Activated CD4-positive, alpha-beta T cell treated with anti-CD3 and anti-CD28 coated beads, Interleukin-2, Interleukin-6, amounts not matched to agents 100 ng/mL and 50 ng/mL, durations not matched to agents 16 hours and 8 hours (primary cell): ENCODE results near the gene NELL1.

Experiments used
- DNase-seq: peaks from one replicate; pipeline ENCODE4 v3.0.0-alpha.2; 2020

NELL1 gene

GRCh38 chr11:20990447-20990846 is 321.1 kb downstream of the NELL1 start:
- no peak for DNase-seq

DNA sequence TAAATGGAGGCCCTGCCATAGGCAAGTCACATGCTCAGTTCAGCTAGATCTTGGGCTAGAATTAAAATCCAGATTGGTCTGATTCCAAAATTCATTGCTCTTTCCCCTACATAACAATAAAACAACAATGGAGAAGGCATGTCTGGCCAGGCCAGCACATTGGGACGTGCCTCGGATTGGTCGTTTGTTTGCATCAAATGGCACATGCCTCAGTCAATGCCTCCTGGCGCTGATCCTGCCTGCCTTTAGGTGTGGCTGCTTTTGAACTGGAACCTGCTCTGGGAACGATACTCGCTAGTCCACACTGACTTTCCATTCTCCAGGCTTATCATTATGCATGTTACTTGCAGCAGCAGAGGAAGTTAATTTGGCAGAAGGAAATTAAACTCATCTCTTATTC is 322.1 kb downstream of the NELL1 start:
- DNase-seq = no peak

- no peak for DNase-seq
Measured at GRCh38 chr11:21007297-21007696, 337.9 kb downstream of the NELL1 start.

DNA sequence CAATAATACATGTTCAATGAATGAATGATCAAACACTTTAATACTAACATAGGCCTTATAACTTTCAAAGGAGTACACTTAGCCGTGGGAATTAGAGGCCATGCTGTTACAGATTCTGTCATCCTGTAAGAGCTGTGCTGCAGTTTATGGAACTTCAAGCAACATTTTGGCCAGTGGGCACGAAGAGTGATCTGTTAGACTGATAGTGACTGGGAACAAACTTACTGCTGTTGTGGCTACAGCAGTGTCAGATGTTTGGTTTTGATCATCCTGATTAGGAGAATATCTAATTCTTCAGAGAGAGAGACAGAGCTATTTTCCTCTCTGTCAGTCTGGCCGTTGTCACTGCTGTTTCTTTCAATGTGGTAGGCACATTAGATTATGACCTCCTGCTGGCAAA is 348.9 kb downstream of the NELL1 start:
- no peak for DNase-seq

GRCh38 chr11:21026685-21027084 is 357.3 kb downstream of the NELL1 start:
- DNase-seq = no peak

- DNase-seq = no peak
Measured at GRCh38 chr11:21037850-21038249, 368.5 kb downstream of the NELL1 start.

GRCh38 chr11:21038801-21039200 is 369.4 kb downstream of the NELL1 start:
- DNase-seq = no peak

DNA sequence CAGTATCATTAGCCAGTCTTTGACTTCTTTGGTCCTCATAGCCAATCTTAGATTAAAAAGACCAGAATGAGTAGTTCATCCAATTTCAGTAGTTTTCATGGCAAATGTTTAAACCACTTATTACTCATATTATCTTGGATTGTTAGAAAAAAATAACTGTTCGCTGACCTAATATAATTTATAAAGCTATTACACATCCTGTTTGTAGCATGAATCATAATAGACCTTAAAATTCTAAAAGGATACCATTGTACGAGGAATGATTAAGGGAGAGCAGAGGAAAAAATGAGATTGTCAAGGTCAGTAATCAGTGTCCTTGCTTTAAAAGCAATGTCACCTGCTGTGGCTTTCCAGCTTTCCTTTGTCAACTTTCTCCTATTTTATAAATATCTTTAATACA is 371.2 kb downstream of the NELL1 start:
- DNase-seq = no peak

DNA sequence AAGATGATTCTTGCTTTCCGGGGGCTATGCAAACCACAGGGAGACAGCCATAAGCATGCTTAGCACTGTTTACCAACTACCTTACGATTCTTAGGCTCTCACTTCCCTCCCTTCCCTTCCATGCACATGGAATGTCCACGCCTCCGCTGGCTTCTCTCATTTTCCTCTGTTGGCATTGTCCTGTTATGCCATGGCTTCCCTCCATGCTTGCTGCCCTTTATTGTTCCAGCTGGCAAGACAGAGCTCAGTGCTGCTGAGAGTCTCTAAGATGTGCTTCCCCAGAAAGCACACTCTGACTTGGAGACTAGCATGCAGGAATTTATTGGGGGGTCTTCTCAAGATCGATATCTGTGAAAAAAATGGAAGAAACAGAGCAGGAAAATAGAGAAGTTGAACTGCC is 379.2 kb downstream of the NELL1 start:
- DNase-seq = no peak

DNA sequence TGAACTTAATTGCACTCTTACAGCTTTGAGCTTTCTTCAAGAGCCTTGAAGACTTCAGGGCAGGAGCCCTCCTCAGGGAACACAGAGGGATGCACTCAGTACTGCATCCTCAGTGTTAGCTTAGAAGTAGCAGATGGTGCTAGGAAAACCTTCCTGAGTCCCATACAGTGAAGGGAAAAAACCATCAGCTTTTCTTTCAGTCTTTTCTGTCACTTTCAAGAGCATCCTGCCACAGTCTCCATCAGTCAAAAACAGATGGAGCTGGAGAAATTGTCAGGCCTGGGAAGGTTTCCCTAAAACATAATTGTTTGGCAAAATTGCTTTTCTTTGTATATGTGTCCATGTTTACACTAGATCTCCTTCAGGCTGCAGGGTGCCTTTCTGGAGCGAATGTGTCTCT is 384.1 kb downstream of the NELL1 start:
- no peak for DNase-seq

- no peak for DNase-seq
Measured at GRCh38 chr11:21056644-21057043, 387.3 kb downstream of the NELL1 start.

DNA sequence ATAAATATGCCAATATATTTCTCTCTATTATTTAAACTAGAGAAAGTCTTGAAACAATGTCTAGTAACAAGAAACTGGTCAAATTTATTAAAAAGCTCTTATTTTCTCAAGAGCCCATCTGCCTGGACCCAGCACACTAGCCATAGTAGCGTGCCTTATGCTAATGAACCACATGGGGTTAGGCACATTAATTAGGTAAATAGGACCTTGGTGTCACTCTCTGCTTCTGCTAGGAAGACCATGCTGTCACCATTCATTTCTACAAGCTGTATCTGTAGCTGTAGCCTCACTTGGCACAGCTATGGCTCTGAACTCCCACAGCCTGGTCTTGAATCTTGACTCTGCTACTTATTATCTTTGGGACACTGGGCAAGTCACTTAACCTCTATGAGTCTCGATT is 390.5 kb downstream of the NELL1 start:
- no peak for DNase-seq

DNA sequence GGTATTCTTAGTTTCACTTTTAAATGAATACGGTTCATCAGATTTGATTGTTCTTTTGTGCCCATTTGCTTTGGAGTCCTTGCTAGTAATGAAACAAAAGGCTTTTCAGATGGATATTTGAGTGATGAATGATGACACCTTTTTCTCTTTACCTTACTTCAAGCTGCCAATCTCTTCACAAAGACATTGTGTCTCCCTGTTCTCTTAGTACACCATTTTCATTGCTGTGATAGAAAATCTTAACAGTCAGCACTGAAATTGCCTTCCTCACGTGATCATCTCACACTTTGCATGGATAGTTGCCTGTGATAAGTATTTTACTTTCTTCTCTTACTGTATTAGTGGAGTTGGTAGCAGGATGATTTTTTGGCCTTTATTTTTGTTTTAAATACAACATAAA is 396.6 kb downstream of the NELL1 start:
- DNase-seq = no peak

GRCh38 chr11:21068886-21069285 is 399.5 kb downstream of the NELL1 start:
- no peak for DNase-seq

DNA sequence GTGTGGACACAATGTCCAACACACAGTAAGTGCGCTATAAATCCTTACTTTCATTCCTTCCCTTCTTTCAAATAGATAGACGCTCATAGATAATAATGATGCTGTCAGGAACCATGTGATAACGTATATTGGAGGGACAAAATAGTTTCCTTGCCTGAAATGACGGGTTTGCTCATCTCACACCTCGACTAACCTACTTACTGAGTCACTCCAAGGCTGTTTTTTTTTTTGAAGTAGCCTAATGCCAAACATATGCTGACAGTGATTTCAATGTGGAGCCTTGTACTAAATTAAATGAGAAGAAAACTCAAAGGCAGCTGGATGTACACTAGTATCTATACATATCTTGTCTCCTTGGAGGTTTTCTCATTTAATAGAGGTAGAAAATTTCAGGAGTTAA is 400.5 kb downstream of the NELL1 start:
- no peak for DNase-seq

DNA sequence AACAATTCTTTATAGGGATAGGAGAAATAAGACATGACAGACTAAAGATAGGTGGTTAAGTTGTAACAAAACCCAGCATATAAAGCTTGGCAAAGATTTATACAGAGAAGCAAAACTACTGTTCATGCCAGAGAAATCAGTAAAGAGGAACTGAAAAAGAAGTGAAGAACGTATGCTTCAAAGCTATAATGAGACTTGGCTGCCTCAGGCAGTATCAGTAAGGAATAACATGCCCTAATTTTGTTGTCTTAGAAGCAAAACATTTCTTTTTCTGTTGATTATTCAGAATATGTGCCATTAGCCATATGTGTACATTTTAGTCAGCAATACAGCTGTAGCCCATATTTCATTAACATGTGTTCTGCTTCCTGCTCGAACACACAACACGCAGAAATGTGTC is 403.2 kb downstream of the NELL1 start:
- no peak for DNase-seq

- no peak for DNase-seq
Measured at GRCh38 chr11:21082853-21083252, 413.5 kb downstream of the NELL1 start.

DNA sequence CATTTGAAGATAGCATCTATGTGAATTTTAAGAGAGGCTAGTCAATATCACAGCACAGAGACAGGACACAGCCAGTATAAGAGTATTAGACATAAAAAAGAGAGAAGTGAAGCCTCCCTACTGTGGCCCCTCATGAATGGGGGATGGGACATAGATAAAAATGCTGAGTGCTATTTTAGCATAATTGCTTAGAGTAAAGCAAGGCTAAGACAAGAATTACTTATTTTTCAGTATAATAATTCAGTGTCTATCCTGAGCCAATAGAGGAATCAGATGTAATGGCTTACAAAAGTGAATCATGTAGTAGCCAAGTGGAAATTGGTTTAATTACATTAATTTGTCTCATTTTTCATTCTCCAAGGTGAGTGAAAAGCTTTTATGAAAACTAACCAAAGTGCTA is 419.5 kb downstream of the NELL1 start:
- no peak for DNase-seq

- no peak for DNase-seq
Measured at GRCh38 chr11:21104641-21105040, 435.3 kb downstream of the NELL1 start.

DNA sequence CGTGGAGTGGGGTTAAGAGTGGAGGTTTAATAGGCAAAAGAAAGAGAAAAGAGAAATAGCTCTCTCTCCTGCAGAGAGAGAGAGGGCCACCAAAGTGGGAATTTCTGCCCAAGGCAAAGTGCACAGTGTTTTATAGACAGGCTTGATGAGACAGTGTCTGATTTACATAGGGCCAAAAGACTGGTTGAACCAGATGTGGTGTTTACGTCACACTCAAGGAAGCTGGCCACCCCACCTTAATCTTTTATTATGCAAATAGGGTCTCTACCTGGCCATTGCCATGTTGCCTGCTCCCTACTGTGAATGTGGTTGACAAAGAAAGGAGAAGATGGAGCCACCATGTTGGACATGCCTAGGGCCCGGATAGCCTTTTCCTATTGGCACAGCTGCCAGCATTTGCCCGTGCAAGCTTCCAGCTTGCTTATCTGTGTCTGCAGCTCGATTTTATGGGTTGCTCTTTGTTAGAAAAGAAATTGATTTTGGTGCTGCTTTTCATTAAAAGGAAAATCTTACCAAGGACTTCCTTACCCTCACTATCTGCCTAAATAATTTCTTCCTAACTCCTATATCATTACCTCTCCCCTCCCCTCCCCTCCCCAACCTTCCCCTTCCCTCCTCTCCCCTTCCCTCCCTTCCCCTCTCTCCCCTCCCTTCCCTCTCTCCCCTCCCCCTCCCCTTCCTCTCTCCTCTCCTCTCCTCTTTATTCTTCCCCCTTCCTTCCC is 436.0 kb downstream of the NELL1 start:
- DNase-seq = no peak

DNA sequence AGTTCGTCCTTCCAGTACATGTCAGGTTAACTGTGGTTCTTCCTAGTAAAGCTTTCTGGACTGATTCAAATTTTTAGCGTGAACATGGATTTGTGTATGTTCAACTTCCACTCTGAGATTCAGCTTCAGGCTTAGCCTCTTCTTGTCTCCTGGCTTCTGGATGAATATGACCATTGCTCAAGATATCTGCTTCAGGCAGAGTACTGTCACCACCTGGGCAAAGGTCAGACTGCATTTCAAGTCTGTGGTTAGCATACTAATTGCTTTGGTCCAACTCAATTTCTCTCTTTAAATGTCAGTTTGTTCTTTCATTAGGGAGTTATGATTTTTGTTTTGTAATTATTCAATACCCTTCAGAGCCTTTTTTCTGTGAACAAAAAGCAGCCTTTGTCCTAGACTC is 440.0 kb downstream of the NELL1 start:
- DNase-seq = no peak

DNA sequence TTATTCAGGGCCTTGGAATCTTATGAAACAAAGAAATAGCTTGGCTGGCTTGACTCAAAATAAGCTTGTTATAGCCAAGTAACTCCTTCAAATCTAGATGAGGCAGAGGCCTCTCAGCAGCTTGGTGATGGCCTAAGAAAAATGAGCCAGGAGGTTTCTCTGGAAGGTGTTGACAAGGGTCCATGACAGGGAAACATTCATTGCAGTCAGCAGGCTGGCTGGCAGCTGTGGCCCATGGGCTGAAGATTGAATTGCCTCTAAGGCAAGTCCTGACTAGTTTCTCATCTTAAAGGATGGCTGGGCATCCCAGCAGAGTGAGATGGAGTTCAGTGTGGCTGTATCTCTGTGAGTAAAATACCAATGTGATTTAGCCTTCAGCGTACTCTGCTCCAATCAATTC is 441.0 kb downstream of the NELL1 start:
- DNase-seq = no peak

DNA sequence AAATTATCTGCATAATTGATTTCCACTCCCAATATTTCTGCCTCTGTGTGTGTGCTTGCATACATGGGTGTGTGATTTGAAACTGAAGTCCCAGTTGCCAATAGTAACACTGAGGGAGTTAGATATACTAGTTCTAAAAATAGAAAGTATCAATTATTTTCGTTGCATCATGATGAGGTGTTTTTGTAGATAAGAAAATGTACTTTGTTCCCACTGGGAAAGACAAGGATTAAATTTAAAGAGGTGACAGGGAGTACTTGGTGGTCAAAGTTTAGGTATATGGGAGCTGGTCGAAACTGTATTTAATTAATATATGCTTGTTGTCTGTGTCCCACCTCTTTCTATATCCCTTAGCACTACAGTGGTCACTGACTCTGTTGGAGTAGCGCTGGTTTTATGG is 444.5 kb downstream of the NELL1 start:
- DNase-seq = no peak

DNA sequence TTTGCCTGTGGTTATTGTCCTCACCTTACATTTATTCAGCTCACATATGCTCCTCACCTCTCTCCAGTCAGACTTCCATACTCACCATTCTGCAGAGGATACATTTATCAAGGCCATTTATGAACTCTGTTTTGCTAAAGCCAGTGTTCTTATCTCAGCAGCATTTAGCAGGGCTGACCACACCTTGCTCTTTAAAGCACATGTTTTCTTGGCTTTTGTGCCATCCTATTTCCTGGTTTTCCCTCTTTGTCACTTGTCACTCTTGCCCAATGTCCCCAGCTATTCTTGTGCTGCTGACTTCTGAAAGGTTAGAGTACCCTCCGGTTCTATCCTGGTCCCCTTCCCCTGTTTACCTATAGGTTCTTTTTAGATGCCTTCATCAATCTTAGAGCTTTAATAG is 446.6 kb downstream of the NELL1 start:
- DNase-seq = no peak

GRCh38 chr11:21119411-21119810 is 450.0 kb downstream of the NELL1 start:
- no peak for DNase-seq

GRCh38 chr11:21121991-21122390 is 452.6 kb downstream of the NELL1 start:
- DNase-seq = no peak
